ENCODE results near the gene PAX8.

PAX8 gene

DNA sequence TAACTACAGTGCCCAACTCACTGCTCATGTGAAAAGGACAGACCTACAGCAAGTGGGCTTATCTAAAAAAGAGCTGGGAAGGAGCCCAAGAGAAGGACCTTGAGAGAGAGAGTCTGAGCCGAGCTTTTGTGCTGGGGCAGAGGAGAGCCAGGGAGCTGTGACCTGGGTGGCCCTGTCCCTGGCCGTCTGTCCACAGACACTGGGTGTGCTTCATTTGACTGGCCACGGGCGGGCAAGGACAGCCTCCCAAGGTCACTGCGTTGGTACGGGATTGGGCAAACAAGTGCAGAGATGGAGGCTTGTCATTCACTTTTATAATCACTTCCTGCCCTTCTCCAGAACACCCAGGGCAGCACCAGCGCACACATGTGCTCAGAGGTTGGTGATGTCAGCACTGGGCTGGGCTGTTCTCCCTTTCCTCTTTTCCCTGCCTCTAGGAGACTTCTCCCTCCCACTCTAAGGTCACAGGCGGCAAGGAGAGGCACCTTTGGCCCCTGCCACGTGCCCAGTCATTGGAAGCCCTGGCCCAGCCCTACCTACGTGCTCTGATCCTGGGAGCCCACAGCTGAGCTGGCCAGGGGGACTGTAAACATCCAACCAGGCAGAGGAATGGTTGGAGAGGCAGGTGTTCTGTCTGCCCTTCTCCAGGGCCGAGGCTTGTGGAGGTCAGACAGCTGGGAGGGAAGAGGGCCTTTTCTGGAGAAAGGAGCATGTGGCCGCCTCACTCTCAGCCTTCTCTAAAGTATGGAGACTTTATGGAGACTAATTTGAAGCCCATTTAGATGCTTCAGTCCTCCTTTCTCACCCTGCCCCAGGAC is 111.4 kb downstream of the PAX8 start:
- H3K27ac ChIP-seq: peak overlapping the region; percentile 6; the same call in 1 of the 2 replicates
- TF ChIP-seq ZFX (IDR thresholded peaks at IDR 0.05): no peak
- TF ChIP-seq, protein P1, sequence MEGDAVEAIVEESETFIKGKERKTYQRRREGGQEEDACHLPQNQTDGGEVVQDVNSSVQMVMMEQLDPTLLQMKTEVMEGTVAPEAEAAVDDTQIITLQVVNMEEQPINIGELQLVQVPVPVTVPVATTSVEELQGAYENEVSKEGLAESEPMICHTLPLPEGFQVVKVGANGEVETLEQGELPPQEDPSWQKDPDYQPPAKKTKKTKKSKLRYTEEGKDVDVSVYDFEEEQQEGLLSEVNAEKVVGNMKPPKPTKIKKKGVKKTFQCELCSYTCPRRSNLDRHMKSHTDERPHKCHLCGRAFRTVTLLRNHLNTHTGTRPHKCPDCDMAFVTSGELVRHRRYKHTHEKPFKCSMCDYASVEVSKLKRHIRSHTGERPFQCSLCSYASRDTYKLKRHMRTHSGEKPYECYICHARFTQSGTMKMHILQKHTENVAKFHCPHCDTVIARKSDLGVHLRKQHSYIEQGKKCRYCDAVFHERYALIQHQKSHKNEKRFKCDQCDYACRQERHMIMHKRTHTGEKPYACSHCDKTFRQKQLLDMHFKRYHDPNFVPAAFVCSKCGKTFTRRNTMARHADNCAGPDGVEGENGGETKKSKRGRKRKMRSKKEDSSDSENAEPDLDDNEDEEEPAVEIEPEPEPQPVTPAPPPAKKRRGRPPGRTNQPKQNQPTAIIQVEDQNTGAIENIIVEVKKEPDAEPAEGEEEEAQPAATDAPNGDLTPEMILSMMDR (conservative IDR thresholded peaks at IDR 0.05): no peak

DNA sequence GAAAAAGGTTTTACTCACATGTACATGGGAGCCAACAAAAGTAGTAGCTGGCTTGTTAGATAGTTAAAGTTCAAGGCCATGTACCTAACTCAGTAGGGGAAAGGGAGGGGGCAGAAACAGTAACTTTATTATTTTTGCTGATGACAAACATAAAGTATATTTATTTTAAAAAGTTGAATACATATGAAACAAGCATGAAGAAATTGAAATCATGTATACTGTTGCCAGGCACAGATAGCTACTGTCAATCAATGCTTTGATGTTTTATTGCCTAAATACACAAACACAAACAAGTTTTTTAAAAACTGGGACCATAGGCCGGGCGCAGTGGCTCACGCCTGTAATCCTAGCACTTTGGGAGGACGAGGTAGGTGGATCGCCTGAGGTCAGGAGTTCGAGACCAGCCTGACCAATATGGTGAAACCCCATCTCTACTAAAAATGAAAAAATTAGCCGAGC is 112.5 kb downstream of the PAX8 start:
- TF ChIP-seq, protein P1 (conservative IDR thresholded peaks at IDR 0.05): no peak
- no peak for TF ChIP-seq ZFX (IDR thresholded peaks at IDR 0.05)
- no peak overlapping the region for H3K27ac ChIP-seq
